ENCODE results near the gene SERPINB8. TPM values are rescaled to one million over a fixed set of nuclear protein-coding genes. Genes with fewer than 3 reads are reported as not detected.

The SERPINB8 gene
- total RNA-seq, 2 donors from 2014 or later, result 10.3 to 28.4 TPM

- Histone ChIP-seq H3K4me3 (no peak overlapping the region), H3K36me3 (no peaks in the 10 kb centered on the region), H3K9me3 (no peaks in the 10 kb centered on the region), H3K27me3 (replicated peaks; ENCODE audit: insufficient read depth) (no peaks in the 10 kb centered on the region), H3K4me1 (ENCODE audit: control insufficient read depth in 1 of 2, low read depth in 2 of 2) (no peaks in the 10 kb centered on the region), H3K27ac (no peak overlapping the region)
- no peak for ATAC-seq (ENCODE audit: insufficient number of reproducible peaks, low FRiP score, low read depth)
- no peak for TF ChIP-seq CTCF (IDR thresholded peaks at IDR 0.05)
- DNase-seq (ENCODE audit: low spot score), result no peak
Measured at GRCh38 chr18:64027931-64028695, 58.2 kb downstream of the SERPINB8 start.

DNA sequence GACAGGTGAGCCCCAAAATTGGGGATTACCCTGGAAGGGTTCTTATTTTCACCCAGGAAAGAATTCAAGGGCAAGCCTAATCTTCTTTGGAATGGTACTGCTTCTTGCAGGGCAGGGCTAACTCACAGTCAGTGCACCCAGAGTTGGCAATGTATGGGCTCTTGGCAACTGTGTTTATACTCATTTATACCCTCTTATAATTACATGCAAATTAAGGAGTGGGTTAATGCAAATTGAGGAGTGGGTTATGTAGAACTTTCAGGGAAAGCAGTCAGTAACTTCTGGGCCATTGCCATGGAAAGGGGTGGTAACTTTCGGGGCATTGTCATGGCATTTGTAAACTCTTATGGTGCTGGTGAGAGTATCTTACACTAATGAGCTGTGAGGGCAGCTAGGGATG lies 59.2 kb downstream of the SERPINB8 start:
- no peaks in the 10 kb centered on the region for H3K4me1 ChIP-seq (ENCODE audit: control insufficient read depth in 1 of 2, low read depth in 2 of 2)
- ATAC-seq (ENCODE audit: insufficient number of reproducible peaks, low FRiP score, low read depth) (no peak), DNase-seq (ENCODE audit: low spot score) (no peak)
- H3K36me3 ChIP-seq, result no peaks in the 10 kb centered on the region
- no peak for TF ChIP-seq CTCF (IDR thresholded peaks at IDR 0.05)
- H3K9me3 ChIP-seq, result no peaks in the 10 kb centered on the region
- no peak overlapping the region for H3K4me3 ChIP-seq
- no peak overlapping the region for H3K27ac ChIP-seq
- no peaks in the 10 kb centered on the region for H3K27me3 ChIP-seq (replicated peaks; ENCODE audit: insufficient read depth)

DNA sequence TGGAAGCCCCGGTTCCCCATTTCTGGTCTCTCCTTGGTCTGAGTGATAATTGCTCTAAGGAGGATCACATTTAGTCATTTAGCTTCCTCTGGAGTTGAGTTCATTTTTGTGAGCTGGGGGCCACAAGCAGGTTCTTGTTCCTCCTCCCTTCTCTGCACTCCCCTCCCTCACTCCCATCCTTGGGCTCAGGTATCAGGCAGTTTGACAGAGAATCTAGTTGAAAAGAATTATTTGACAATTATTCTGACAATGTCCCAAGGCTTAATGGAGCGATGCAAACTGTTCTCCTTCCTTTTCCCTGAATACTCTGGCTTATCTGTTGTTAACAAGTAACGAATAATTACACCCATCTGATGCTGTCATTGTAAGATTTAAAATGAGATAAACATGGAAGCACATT lies 61.5 kb downstream of the SERPINB8 start:
- no peaks in the 10 kb centered on the region for H3K36me3 ChIP-seq
- H3K4me1 ChIP-seq (ENCODE audit: control insufficient read depth in 1 of 2, low read depth in 2 of 2), result no peaks in the 10 kb centered on the region
- H3K27me3 ChIP-seq (replicated peaks; ENCODE audit: insufficient read depth), result no peaks in the 10 kb centered on the region
- H3K4me3 ChIP-seq, result no peak overlapping the region
- TF ChIP-seq CTCF (IDR thresholded peaks at IDR 0.05), result no peak
- H3K27ac ChIP-seq, result no peak overlapping the region
- no peaks in the 10 kb centered on the region for H3K9me3 ChIP-seq
- ATAC-seq (ENCODE audit: insufficient number of reproducible peaks, low FRiP score, low read depth) (no peak), DNase-seq (ENCODE audit: low spot score) (no peak)

DNA sequence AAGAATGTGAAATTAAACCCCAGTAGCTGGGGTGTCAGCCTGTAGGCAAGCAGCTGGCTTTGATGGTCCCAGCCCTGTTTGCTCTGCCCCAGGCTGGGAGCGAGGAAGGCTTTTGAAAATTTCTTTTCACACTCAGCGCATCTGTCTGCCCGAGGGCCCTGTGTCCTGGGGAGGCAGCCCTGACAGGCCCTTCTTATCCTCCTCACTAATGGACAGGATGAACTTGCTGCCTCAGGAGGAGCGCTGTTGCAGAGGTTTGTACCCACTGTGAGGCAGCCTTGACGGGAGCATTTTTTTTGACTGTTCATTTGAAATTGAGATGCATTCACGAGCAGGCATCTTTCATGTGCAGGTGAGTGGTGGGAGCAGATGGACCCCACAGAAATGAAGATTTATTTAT lies 62.4 kb downstream of the SERPINB8 start:
- Histone ChIP-seq H3K36me3 (no peaks in the 10 kb centered on the region), H3K9me3 (no peaks in the 10 kb centered on the region), H3K27me3 (replicated peaks; ENCODE audit: insufficient read depth) (no peaks in the 10 kb centered on the region), H3K27ac (no peak overlapping the region), H3K4me1 (ENCODE audit: control insufficient read depth in 1 of 2, low read depth in 2 of 2) (no peaks in the 10 kb centered on the region), H3K4me3 (no peak overlapping the region)
- DNase-seq (ENCODE audit: low spot score) (no peak), ATAC-seq (ENCODE audit: insufficient number of reproducible peaks, low FRiP score, low read depth) (no peak)
- TF ChIP-seq CTCF (IDR thresholded peaks at IDR 0.05), result no peak

GRCh38 chr18:64037812-64038414 lies 68.0 kb downstream of the SERPINB8 start:
- TF ChIP-seq CTCF (IDR thresholded peaks at IDR 0.05), result peak; percentile 29
- Histone ChIP-seq H3K27ac (no peak overlapping the region), H3K36me3 (no peaks in the 10 kb centered on the region), H3K4me3 (no peak overlapping the region), H3K27me3 (replicated peaks; ENCODE audit: insufficient read depth) (no peaks in the 10 kb centered on the region), H3K4me1 (ENCODE audit: control insufficient read depth in 1 of 2, low read depth in 2 of 2) (no peaks in the 10 kb centered on the region), H3K9me3 (no peaks in the 10 kb centered on the region)
- ATAC-seq (ENCODE audit: insufficient number of reproducible peaks, low FRiP score, low read depth) (no peak), DNase-seq (ENCODE audit: low spot score) (no peak)

Other genes starting within 250 kb of the SERPINB8 start
- gene SERPINB7, start 194.7 kb upstream of the SERPINB8 start, total RNA-seq, result under 1 TPM in 1 of 2 donors, not detected in 1; 0.14 TPM
- gene SERPINB2, start 82.4 kb upstream of the SERPINB8 start, total RNA-seq, result 1 to 10 TPM in 1 of 2 donors, not detected in 1; 9.3 TPM
- not detected for gene SERPINB10, start 62.1 kb upstream of the SERPINB8 start, total RNA-seq
- not detected for gene HMSD, start 20.8 kb upstream of the SERPINB8 start, total RNA-seq
- not detected for gene LINC00305, start 179.0 kb downstream of the SERPINB8 start, total RNA-seq